Tibial nerve (tissue), 4 donors: ENCODE measurements around the gene DNAJC13. TPM values are rescaled to one million over a fixed set of nuclear protein-coding genes. Genes with fewer than 3 reads are reported as not detected.

ENCODE experiments used
- DNase-seq, 2 donors: peaks; one replicate each; pipeline ENCODE4 v3.0.0-alpha.2; 2019; ENCODE audit warnings: low spot score in 2 of 2
- H3K27ac ChIP-seq, 4 donors: fragments of 200-600 bp; sonication (generic) in 3 of 4; one replicate each; pipeline ENCODE4 v1.5.1; 2017 to 2019; ENCODE audit warnings: mild to moderate bottlenecking in 1 of 4
- H3K27me3 ChIP-seq, 2 donors: fragments of 200-600 bp; sonication (generic) in 1 of 2; one replicate each; pipeline versions ENCODE4 v1.5.1 to v1.6.0; 2017 to 2019
- H3K36me3 ChIP-seq, 3 donors: fragments of 200-600 bp; sonication (generic); one replicate each; pipeline ENCODE4 v1.5.1; 2018 to 2019
- H3K4me1 ChIP-seq, 4 donors: fragments of 200-600 bp; sonication (generic) in 3 of 4; one replicate each; pipeline ENCODE4 v1.5.1; 2017 to 2019
- H3K4me3 ChIP-seq, 4 donors: fragments of 200-600 bp; sonication (generic) in 3 of 4; one replicate each; pipeline ENCODE4 v1.5.1; 2017 to 2019; ENCODE audit warnings: mild to moderate bottlenecking in 1 of 4, moderate library complexity in 1 of 4
- H3K9me3 ChIP-seq, 4 donors: fragments of 200-600 bp; sonication (generic) in 3 of 4; one replicate each; pipeline ENCODE4 v1.5.1; 2017 to 2019
- CTCF ChIP-seq, 5 experiments: fragments of 200-600 bp in 3 of 5; fragments of 450-650 bp in 2 of 5; sonication (generic) in 3 of 5; IDR thresholded peaks; one replicate each; pipeline ENCODE4 v1.5.1; 2016 to 2019; ENCODE audit warnings: antibody characterized with exemption in 5 of 5, mild to moderate bottlenecking in 3 of 5, moderate library complexity in 2 of 5
- EP300 ChIP-seq, 2 donors: sonication (generic); formaldehyde crosslinking; IDR thresholded peaks; one replicate each; pipeline ENCODE4 v1.6.1; 2017; ENCODE audit warnings: antibody characterized with exemption in 2 of 2, mild to moderate bottlenecking in 1 of 2
- POLR2A ChIP-seq, 2 donors: fragments of 450-650 bp; IDR thresholded peaks; one replicate each; pipeline ENCODE4 v1.6.1; 2017; ENCODE audit warnings: antibody characterized with exemption in 2 of 2, mild to moderate bottlenecking in 2 of 2, moderate library complexity in 2 of 2
- WGBS, 2 donors: methylation state at CpG; one replicate each; pipeline ENCODE4 v1.1.5; 2018; 5-methylcytosine and 5-hydroxymethylcytosine counted together
- total RNA-seq, 4 donors: library from RNA; depleted of rRNA; stranded (reverse); fragments of >200 nt; gene quantifications; one replicate each; pipeline ENCODE4 v1.1.0, GENCODE V29; 2016

Gene DNAJC13
- total RNA-seq, 4 donors from 2014 or later, result 43.3 to 62.8 (median 56.0) TPM

- Histone ChIP-seq H3K4me3 (no peak overlapping the region), H3K27me3 (no peaks in the 10 kb centered on the region), H3K27ac (no peak overlapping the region), H3K4me1 (no peaks in the 10 kb centered on the region), H3K36me3 (peaks cover 0 to 81% (median 27%) of the 10 kb centered on the region in 3 donors), H3K9me3 (no peaks in the 10 kb centered on the region)
- no peak for DNase-seq
- WGBS, 2 donors, result 94 to 100% methylated on average over 1 of the region's 1 CpG
- TF ChIP-seq CTCF (IDR thresholded peaks at IDR 0.05), result no peak
- no peak for TF ChIP-seq EP300 (IDR thresholded peaks at IDR 0.05)
- TF ChIP-seq POLR2A (IDR thresholded peaks at IDR 0.05), result no peak
These were observed 92.2 kb downstream of the DNAJC13 start for GRCh38 chr3:132509506-132509905.

GRCh38 chr3:132513057-132513456 lies 95.8 kb downstream of the DNAJC13 start:
- 94 to 100% methylated on average over 5 of the region's 5 CpGs for WGBS, 2 donors
- Histone ChIP-seq H3K4me1 (no peaks in the 10 kb centered on the region), H3K9me3 (no peaks in the 10 kb centered on the region), H3K4me3 (no peak overlapping the region), H3K27ac (no peak overlapping the region), H3K27me3 (no peaks in the 10 kb centered on the region), H3K36me3 (peaks cover 0 to 94% (median 34%) of the 10 kb centered on the region in 3 donors)
- no peak for TF ChIP-seq POLR2A (IDR thresholded peaks at IDR 0.05)
- DNase-seq, result no peak

- no peaks in the 10 kb centered on the region for H3K27me3 ChIP-seq
- H3K9me3 ChIP-seq, result no peaks in the 10 kb centered on the region
- no peak for TF ChIP-seq CTCF (IDR thresholded peaks at IDR 0.05)
- TF ChIP-seq EP300 (IDR thresholded peaks at IDR 0.05), result no peak
- 95 to 97% methylated on average over 2 of the region's 2 CpGs for WGBS, 2 donors
- peaks cover 0 to 88% (median 25%) of the 10 kb centered on the region in 3 donors for H3K36me3 ChIP-seq
- H3K4me3 ChIP-seq, result no peak overlapping the region
- no peak for DNase-seq
- H3K27ac ChIP-seq, result no peak overlapping the region
- no peaks in the 10 kb centered on the region for H3K4me1 ChIP-seq
These were observed 100.0 kb downstream of the DNAJC13 start for GRCh38 chr3:132517311-132517710.

GRCh38 chr3:132519914-132520313 lies 102.6 kb downstream of the DNAJC13 start:
- Histone ChIP-seq H3K27ac (no peak overlapping the region), H3K9me3 (no peaks in the 10 kb centered on the region), H3K36me3 (peaks cover 0 to 88% (median 14%) of the 10 kb centered on the region in 3 donors), H3K27me3 (no peaks in the 10 kb centered on the region), H3K4me1 (no peaks in the 10 kb centered on the region), H3K4me3 (no peak overlapping the region)
- DNase-seq, result no peak
- TF ChIP-seq POLR2A (IDR thresholded peaks at IDR 0.05), result no peak
- TF ChIP-seq CTCF (IDR thresholded peaks at IDR 0.05), result no peak
- TF ChIP-seq EP300 (IDR thresholded peaks at IDR 0.05), result no peak
- WGBS, 2 donors, result 82 to 86% methylated on average over 5 of the region's 5 CpGs

- Histone ChIP-seq H3K4me3 (no peak overlapping the region), H3K27ac (no peak overlapping the region), H3K27me3 (no peaks in the 10 kb centered on the region), H3K4me1 (no peaks in the 10 kb centered on the region), H3K36me3 (peaks cover 0 to 90% (median 17%) of the 10 kb centered on the region in 3 donors), H3K9me3 (no peaks in the 10 kb centered on the region)
- no peak for DNase-seq
- no peak for TF ChIP-seq POLR2A (IDR thresholded peaks at IDR 0.05)
- TF ChIP-seq EP300 (IDR thresholded peaks at IDR 0.05), result no peak
- TF ChIP-seq CTCF (IDR thresholded peaks at IDR 0.05), result no peak
- 88 to 92% methylated on average over 5 of the region's 5 CpGs for WGBS, 2 donors
These were observed 104.6 kb downstream of the DNAJC13 start for GRCh38 chr3:132521901-132522300.

- Histone ChIP-seq H3K4me1 (no peaks in the 10 kb centered on the region), H3K27ac (no peak overlapping the region), H3K36me3 (peaks cover 0 to 90% (median 19%) of the 10 kb centered on the region in 3 donors), H3K9me3 (no peaks in the 10 kb centered on the region), H3K27me3 (no peaks in the 10 kb centered on the region), H3K4me3 (no peak overlapping the region)
- DNase-seq, result no peak
- no peak for TF ChIP-seq POLR2A (IDR thresholded peaks at IDR 0.05)
- no peak for TF ChIP-seq EP300 (IDR thresholded peaks at IDR 0.05)
- no peak for TF ChIP-seq CTCF (IDR thresholded peaks at IDR 0.05)
- WGBS, 2 donors, result 78 to 90% methylated on average over 3 of the region's 3 CpGs
These were observed 105.1 kb downstream of the DNAJC13 start for GRCh38 chr3:132522353-132522752.
